Fibroblast of villous mesenchyme (primary cell): ENCODE results near the gene DHCR24. TPM values are rescaled to one million over a fixed set of nuclear protein-coding genes. Genes with fewer than 3 reads are reported as not detected.

ENCODE experiments used
- DNase-seq: peaks from one replicate; pipeline ENCODE4 v3.0.0-alpha.2; 2010; ENCODE audit warnings: low read depth
- H3K4me3 ChIP-seq: 2 replicates; pipeline ENCODE4 v1.5.1; 2011; ENCODE audit warnings: low read depth, mild to moderate bottlenecking, low read length
- total RNA-seq: library from RNA; depleted of rRNA; stranded (reverse); fragments of >200 nt; gene quantifications from 2 replicates; pipeline ENCODE4 v1.2.3, GENCODE V29; 2012
- TF ChIP-seq, protein P1 (sequence below): IDR thresholded peaks from 2 replicates; pipeline ENCODE4 v1.5.1; 2012; ENCODE audit warnings: low read depth, mild to moderate bottlenecking, low read length; ENCODE audit not compliant: insufficient read depth

The DHCR24 gene
- total RNA-seq, 1 donor: 297 TPM

DNA sequence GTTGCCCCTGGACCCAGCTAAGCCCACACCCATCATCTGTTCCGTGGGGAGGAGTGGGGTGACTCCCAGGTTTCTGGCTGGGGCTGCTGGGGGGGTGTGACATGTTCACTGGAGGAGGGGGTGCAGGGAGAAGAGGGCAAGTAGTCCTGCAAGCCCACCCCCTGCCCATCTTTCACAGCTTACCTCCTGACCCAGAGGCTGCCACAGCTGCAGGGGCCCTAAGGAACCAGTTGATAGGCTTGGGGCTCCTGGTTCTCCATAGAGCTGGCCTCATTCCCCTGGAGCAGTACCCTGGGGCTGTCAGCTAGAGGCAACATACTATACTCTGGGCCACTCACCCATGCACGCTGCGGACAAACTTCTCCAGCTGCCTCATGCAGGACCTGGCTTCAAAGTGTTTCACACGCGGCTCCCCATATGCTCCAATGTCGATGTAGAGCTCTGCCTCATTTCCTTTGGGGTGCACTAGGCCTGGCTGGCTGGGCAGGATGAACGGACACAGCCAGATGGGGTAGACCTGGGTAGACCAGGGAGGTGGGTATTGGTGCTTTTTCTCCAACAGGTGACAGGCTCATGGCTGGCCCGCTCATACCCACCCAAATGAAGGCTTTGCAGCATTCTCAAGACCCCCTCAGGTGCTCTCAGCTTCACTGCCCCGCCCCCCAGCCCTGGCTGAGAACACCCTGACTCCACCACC, 33.8 kb downstream of the DHCR24 start:
- no peak overlapping the region for H3K4me3 ChIP-seq
- TF ChIP-seq, protein P1, sequence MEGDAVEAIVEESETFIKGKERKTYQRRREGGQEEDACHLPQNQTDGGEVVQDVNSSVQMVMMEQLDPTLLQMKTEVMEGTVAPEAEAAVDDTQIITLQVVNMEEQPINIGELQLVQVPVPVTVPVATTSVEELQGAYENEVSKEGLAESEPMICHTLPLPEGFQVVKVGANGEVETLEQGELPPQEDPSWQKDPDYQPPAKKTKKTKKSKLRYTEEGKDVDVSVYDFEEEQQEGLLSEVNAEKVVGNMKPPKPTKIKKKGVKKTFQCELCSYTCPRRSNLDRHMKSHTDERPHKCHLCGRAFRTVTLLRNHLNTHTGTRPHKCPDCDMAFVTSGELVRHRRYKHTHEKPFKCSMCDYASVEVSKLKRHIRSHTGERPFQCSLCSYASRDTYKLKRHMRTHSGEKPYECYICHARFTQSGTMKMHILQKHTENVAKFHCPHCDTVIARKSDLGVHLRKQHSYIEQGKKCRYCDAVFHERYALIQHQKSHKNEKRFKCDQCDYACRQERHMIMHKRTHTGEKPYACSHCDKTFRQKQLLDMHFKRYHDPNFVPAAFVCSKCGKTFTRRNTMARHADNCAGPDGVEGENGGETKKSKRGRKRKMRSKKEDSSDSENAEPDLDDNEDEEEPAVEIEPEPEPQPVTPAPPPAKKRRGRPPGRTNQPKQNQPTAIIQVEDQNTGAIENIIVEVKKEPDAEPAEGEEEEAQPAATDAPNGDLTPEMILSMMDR: no peak
- no peak for DNase-seq

DNA sequence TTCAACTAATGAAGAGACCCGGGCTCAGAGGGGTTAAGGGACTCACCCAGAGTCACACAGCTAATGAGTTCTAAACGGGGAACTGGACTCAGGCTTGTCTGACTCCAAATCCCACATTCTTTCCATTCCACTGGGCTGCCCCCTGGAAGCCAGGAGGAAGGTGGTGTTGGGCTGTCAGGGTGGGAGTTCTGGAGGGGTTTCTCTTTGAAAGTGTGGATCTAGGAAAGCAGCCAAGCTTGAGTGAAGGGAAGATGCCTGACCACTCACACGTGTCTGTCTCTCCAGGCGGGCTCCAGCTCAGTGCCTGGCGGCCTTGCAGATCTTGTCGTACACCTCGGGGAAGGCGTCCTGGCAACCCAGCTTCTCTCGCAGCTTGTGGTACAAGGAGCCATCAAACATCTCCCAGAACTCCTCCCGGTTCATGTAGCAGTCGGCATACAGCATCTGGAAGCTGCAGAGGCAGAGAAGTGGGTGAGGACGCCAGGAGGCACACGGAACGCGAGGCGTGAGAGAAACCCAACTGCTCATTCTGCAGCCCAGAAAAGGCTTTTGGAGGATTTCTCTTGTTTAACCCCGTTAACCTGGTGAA, 35.0 kb downstream of the DHCR24 start:
- no peak overlapping the region for H3K4me3 ChIP-seq
- TF ChIP-seq, protein P1: no peak
- no peak for DNase-seq

DNA sequence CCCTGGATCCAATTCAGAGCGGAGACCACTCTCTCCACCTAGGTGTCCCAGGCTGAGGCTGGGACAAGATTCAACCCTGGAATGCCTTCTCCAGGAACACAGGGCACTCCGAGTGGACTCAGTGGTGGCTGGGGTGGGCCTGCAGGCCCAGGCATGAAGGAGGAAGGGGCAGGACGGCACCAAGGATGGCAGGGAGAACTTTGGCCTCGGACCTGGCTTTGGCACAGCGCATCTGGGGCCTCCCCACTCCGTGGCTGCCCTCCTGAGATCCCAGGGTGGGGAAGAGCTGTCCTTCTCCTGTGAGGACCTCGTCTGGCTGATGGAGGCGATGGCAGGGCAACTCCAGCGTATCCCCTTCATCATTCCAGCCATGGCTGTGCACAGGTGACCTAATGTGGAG, 35.6 kb downstream of the DHCR24 start:
- DNase-seq: no peak
- no peak overlapping the region for H3K4me3 ChIP-seq
- TF ChIP-seq, protein P1: no peak

DNA sequence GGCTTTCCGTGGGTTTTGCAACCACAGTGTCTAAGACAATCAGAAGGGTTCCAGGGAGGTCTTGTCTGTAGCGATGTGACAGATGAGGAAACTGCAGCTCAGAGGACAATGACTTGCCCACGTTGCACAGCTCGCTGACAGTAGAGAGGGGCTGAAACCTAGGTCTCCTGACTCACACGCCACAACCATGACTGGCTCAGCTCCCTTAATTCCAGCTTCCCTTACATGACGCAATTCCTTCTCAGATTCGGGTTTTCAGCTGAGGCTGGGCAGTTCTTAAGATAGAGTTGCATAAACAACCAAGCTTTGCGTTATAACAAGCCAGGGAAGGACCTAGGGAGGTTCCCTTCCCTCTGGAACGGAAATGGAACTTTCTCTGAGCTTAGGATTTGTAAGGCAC, 36.3 kb downstream of the DHCR24 start:
- DNase-seq: peak; percentile 100
- H3K4me3 ChIP-seq: no peak overlapping the region
- TF ChIP-seq, protein P1: no peak

DNA sequence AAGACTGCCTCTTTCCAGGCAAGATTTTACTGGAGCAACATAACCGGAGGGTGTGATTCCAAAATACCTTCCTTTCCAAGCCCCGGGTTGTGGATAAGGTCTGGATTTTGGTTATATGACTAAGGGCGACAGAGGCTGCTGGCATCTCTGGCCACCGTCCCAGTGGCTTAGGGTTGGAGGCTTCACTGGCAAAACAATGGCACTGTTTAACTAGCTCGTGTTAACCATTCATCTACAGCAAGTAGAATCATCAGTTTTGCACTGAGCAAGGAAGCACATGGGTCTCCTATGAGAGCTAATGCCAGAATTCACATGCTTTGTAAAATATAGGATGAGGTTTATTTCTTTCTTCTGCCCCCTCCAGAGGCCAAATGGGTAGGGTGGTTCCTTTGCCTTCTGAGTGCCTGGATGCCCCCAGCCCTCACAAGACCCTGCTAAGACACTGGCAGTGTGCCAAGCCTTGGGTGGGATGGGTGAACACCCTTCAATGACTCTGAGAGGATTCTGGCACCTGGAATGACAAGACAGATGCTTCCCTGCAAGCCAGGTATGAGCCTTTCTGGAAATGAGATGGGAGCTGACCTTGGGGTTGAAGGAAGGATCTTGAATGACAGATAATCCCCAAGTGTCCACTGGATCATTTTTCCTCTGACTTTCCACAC, 36.8 kb downstream of the DHCR24 start:
- H3K4me3 ChIP-seq: no peak overlapping the region
- TF ChIP-seq, protein P1: no peak
- DNase-seq: no peak

DNA sequence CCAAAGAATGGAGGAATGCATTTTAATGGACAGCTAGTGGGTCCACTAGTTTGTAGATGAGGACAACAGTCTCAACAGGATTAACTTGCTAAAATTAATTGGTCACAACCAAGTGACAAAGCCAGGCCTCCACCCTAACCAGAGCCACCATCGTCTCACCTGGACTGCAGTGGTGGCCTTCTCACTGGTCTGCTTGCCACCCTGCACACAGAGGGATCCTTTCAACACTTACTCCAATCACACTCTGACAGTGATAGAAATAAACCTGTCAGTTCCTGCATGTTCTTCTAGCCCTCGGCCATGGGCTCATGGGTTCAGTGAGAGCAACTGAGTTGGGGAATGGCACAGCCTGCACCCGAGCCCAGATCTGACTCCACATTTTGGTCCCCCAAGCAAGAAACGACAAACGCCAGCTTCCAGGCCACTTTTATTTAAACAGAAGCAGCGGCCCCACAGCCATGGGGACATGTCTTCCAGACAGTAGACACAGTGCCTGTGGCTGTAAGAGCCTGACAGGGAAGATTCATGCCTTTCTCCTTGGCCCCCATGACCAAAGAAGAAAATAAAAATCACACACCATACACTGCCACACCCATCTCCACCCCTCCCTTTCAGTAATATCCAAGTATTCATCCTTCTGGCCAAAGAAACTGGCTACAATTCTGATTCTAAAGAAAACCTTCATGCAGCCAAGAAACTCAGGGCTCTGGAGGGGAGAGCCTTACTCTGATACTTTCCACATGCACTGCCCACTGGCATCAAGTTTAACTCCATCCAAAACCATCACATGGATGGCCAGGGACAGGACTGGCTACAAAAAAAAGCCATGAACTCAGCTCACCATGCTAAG, 37.6 kb downstream of the DHCR24 start:
- TF ChIP-seq, protein P1: no peak
- H3K4me3 ChIP-seq: no peak overlapping the region
- DNase-seq: no peak
